LNCAP (cell line): ENCODE data around the gene GPR179.

Source experiments
- TF ChIP-seq, protein P1 (sequence below): fragments of 450-650 bp; IDR thresholded peaks from 2 replicates; pipeline ENCODE4 v1.5.1; 2017; ENCODE audit warnings: mild to moderate bottlenecking

GPR179 gene

DNA sequence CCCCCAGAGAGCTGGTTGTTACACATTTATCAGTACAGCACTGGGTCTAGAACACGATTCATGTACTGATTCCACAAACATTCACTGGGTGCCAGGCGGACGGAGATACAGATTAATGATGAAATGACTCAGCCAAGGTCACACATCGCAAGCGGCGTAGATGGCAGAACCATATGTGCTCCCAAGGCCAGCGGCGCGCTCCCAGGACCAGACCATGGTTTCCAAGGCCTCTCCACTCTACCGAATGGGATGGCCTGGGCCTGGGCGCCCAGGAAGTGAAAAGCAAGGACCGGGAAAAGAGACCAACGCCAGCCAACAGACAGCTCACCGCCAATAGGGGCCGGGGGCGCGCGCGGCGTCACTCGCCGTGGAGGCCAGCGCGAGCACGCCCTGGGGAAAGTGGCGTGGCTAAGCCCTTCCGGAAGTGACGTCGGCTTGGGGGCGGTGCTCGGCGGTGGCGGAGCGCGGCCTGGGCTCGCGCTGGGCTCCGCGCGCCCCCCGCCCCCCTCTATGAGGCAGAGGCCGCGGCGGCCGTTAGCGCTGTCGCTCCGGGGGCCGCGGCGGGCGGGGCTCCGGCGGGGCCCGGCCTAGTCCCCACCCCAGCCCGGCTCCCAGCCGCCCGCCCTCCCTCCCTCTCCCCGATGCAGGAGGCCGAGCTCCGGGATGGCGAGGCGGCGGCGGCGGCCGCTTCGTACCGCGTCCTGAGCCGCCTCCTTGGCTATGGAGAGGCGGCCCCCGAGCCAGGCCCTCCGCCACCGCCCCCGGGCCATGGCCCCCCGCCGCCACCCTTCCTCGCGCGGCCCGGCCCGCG, 7.9 kb upstream of the GPR179 start, which contains the start of gene SOCS7:
Gene SOCS7, plus strand, starts transcription at position 433 of the 811 bp plus-strand sequence. Its CDS starts 209 bp downstream, at position 642.
- TF ChIP-seq, protein P1, sequence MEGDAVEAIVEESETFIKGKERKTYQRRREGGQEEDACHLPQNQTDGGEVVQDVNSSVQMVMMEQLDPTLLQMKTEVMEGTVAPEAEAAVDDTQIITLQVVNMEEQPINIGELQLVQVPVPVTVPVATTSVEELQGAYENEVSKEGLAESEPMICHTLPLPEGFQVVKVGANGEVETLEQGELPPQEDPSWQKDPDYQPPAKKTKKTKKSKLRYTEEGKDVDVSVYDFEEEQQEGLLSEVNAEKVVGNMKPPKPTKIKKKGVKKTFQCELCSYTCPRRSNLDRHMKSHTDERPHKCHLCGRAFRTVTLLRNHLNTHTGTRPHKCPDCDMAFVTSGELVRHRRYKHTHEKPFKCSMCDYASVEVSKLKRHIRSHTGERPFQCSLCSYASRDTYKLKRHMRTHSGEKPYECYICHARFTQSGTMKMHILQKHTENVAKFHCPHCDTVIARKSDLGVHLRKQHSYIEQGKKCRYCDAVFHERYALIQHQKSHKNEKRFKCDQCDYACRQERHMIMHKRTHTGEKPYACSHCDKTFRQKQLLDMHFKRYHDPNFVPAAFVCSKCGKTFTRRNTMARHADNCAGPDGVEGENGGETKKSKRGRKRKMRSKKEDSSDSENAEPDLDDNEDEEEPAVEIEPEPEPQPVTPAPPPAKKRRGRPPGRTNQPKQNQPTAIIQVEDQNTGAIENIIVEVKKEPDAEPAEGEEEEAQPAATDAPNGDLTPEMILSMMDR = no peak

DNA sequence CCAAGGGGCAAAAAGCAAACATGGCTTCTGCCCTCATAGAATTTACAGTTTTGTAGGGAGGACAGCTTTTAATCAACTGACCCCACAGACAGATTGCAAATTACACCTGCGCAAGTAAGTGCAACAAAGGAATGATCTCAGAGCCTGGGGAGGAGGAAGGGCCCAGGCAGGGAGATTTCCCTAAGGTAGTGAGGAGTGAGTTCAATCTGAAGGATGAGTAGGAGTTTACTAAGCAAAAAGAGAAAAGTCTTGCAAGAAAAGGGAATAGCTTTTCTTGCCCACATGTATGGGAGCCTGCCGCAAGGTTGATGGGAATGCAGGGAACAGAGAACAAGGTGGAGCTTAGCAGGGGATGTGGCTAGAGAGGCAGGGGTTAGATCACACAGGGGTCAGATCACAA, 6.3 kb upstream of the GPR179 start:
- TF ChIP-seq, protein P1 = no peak

DNA sequence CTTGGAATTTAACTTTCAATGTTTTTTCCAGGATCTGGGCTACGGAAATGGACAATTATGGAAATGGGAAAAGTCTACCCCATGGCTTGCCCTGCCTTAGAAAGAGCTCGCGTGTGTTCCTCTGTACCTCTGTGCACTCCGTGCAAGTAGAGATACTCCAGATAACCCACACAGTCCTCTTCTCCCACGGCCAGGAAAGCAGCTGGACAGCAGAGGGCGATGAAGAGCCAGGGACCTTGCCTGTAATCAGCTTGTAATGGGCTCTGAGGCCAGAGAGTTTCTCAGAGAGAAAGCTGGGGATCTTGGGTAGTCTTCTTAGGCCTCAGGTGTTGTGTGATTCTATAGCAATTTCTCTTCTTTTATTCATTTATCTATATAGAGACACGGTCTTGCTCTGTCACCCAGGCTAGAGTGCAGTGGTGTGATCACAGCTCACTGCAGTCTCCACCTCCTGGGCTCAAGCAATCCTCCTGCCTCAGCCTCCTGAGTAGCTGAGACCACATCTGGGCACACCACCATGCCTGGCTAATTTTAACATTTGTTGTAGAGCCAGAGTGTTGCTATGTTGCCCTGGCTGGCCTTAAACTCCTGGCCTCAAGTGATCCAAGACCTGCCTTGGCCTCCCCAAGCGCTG, 5.5 kb upstream of the GPR179 start:
- TF ChIP-seq, protein P1 = peak; percentile 93

DNA sequence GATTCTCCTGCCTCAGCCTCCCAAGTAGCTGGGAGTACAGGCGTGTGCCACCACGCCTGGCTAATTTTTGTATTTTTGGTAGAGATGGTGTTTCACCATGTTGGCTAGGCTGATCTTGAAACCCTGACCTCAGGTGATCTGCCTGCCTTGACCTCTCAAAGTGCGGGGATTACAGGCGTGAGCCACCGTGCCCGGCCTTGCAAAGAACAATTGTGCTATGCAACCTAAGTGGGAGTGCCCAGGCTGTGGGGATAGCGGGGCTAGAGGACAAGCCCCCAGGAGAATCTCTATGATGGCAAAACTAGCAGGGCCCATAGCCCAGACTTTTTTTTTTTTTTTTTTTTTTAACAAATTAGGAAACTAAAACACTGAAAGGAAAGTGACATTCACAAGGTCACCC, 2.0 kb upstream of the GPR179 start:
- TF ChIP-seq, protein P1 = no peak

DNA sequence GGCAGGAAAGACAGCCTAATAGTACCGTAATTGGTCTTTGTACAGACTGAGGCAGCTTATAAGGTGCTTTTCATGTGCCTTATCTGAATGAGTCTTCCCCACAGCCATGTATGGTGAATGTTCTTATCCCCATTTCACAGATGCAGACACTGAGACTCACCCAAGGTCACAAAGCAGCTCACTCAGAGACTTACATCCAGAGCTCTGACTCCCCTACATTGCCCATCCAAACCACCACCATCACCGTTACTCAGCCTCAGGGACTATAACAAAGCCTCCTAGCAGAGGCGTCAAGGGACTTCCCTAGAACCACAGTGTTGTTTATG, 627 bp upstream of the GPR179 start:
- TF ChIP-seq, protein P1 = no peak

DNA sequence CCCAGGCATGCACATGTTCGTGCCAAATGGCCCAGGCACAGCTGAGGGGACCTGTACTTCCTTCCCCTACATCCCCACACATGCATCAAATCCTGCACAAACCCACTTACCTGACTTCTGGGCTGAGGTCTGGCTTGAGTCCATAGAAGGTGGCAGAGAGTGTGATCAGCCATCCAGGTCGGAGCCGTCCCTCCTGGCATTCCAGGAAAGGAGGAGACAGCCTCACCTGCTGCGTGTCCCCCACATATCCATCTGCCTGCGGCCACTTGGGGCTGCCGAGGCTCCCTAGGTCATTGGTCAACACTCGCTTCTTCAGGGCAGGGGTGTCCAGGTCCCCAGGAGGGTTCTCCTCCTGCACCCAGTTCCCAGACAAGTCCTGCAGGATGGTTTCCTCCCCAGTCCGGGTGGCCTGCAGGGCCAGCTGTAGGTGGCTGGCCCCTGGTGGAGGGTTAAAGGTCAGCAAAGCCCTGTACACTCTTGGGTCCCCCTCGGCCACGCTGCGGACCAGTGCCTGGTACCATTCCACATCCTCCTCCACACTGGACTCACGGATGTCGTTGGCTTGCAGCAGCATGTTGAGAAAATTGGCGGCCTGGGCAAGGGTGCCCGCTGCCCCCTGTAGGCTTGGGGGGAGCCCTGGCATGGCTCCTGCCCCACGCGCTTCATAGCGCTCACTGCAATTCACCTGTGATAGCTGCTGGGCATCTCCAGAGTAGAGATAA, 709 bp downstream of the GPR179 start:
- TF ChIP-seq, protein P1 = no peak

DNA sequence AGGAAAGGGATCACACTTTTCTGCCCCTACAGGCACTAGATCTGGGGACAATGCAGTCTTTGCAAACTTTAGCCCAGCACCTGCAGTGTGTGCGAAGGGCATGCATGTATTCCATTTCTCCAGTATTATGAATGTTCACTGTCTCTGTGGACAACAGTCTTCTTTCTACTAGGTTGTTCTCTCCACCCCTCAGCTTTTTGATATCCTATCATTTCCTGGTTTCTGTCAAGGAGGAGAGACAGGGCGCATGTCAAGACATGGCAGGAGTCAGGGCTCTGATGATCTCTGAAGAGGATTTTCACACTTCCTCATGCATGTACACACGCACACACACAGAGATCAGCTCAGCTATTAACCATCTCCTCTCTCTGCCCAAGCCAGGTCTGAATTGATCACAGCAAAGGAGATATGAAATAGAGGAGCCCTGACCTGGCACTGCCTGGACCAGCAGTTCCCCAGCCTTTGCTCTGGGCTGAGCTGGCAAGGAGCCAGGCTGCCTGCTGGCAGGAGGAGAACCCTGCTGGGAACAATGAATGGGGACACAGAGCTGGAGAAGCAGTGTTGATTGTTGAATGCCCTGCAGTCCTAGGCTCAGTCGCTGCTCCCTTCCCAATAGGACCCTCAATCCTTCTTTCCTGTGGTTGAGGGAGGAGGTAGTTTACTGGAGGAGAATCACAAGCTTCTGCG, 2.6 kb downstream of the GPR179 start:
- TF ChIP-seq, protein P1 = no peak
